Renal pelvis (tissue), 12 donors: ENCODE measurements around the gene CELF3. TPM values are rescaled to one million over a fixed set of nuclear protein-coding genes. Genes with fewer than 3 reads are reported as not detected.
A peak's percentile ranks its signal among the peaks of the same experiment; 100 is the strongest.
"Not testable (repeated sequence)": the region's sequence is repeated elsewhere in the genome, so short reads cannot be mapped to it uniquely, and the experiment has no call there.

Experiments used
- DNase-seq: peaks from one replicate; pipeline ENCODE4 v3.0.0-alpha.2; 2013
- long read RNA-seq, 16 experiments: transcript quantifications; one replicate each; lab custom pipeline, GENCODE V29; 2026
- polyA plus RNA-seq, 3 donors: library from polyadenylated mRNA; unstranded; fragments of 120-200 nt; gene quantifications; one replicate each; pipeline ENCODE4 v1.2.1, GENCODE V29; 2013; ENCODE audit not compliant: insufficient read length in 3 of 3

The CELF3 gene
- polyA plus RNA-seq, result under 1 TPM; 0.53 to 0.61 (median 0.58) TPM
- long read RNA-seq, donor 1, result 0 reads
- long read RNA-seq, donor 2, result 0 reads
- long read RNA-seq, donor 3, result 0 reads
- long read RNA-seq, donor 4, result 0 reads
- long read RNA-seq, donor 5, result 0 reads
- long read RNA-seq, donor 6, result 0 reads
- long read RNA-seq, donor 7, result 0 reads
- long read RNA-seq, donor 8, result 0 reads
- long read RNA-seq, donor 9, result 0 reads
- long read RNA-seq, donor 10, result 0 reads
- long read RNA-seq, donor 11, result 0 reads
- long read RNA-seq, donor 12, result 0 reads
- long read RNA-seq, donor 13, result 0 reads
- long read RNA-seq, donor 14, result 0 reads
- long read RNA-seq, donor 15, partial matches to known transcripts, result 0 of 2 reads
- long read RNA-seq, donor 15, other reads (novel, unspliced or antisense), result 0 of 2 reads
- long read RNA-seq, donor 16, result 0 reads

- DNase-seq, result peak; percentile 49
Observed at GRCh38 chr1:151716771-151717631, at the start of gene CELF3. Gene CELF3 (minus strand): TSS chr1:151716803. CDS start chr1:151716020, 783 bp downstream.

DNA sequence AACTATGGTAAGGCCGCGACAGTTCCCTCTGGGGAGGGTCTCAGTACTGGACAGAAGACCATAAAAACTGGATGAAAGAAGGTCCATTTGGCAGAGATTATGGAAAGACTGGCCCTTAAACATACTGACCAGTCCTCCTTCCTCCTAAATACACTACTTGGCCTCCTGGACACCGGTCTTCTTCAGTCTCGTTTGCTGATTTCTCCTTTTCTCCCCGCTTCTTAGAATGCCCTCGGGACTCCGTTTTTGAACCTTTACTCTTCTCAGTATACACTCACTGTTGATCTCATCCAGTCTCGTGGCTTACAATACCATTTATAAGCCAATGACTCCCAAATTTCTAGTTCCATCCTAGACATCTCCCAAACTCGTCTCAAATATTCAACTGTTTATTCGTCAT, 47.4 kb upstream of the CELF3 start:
- no peak for DNase-seq

- peak; percentile 84 for DNase-seq
Observed at GRCh38 chr1:151762941-151763921, 46.6 kb upstream of the CELF3 start, which contains the start of gene MRPL9. Gene MRPL9 (minus strand): TSS chr1:151763496. CDS start chr1:151763479, 17 bp downstream.

DNA sequence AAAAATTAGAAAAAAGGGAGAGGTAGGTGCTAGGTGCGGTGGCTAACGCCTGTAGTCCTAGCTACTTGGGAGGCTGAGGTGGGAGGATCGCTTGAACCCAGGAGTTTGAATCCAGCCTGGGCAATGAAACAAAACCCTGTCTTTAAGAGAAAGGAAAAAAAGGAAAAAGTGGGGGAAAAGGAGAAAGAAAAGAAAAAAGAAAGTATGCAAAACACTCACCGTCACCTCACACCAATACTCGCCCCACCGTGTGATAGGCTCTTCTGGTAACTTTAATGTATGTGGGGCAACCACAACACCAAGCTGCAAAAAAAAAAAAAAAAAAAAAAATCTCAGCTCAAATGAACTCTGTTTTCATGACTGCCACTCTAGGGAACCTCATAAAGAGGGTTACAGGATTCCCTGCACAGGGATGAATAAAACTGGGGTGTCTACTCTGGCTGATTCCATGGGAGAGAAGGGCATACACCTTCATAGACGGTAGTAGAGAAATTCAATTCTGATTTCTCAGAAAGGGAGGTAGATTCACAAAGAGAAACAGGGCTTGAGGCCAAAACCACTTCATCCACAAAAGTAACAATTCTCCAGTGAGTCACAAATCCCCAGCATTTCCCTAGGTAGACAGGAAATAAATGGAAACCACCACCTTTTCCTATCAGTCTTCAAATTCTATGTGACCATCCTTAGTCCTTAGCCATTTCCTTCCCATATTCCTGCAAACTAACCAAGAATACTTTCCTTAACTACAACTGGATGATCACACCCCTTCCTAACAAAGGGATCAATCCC, 44.2 kb upstream of the CELF3 start:
- no peak for DNase-seq

DNA sequence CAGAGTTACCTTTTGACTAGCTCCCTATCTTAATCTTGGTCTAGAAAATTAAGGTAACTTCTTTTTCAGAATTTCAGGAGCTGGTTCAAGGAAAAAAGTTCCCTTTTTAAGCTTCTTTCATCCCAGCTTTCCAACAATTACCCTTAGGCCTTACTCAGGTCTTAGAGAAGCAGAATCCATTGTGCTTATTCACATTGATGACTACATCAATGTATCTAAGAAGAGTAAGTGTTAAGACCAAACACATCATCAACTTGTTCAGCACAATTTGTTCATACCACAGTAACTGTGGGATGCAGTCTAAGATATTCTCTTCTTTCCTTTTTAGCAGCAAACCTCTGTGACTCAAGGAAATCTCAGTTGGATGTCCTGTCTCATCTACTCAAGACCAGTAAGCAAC, 42.6 kb upstream of the CELF3 start:
- DNase-seq, result no peak

- no peak for DNase-seq
Observed at GRCh38 chr1:151756291-151756690, 39.7 kb upstream of the CELF3 start.

DNA sequence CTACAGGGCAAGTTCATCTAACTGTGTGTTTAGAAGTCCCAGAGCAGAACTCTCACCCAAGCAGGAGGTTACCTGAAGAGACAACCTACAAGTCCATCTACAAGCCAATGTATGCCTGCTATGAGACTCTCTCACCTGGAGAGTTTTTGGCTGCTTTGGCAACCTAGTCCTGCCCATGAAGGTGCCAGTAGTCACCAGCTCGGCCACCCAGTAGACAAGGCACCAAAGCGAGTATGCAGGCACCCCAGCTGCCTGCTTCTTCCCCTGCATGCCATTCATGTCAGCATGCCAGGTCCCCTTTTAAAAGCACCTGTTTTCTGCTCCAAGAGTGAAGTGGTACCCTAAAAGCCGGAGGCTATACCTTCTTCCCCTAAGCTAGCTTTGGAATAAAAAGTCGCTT, 24.9 kb upstream of the CELF3 start:
- no peak for DNase-seq

- no peak for DNase-seq
Observed at GRCh38 chr1:151739590-151740355, 23.2 kb upstream of the CELF3 start.

DNA sequence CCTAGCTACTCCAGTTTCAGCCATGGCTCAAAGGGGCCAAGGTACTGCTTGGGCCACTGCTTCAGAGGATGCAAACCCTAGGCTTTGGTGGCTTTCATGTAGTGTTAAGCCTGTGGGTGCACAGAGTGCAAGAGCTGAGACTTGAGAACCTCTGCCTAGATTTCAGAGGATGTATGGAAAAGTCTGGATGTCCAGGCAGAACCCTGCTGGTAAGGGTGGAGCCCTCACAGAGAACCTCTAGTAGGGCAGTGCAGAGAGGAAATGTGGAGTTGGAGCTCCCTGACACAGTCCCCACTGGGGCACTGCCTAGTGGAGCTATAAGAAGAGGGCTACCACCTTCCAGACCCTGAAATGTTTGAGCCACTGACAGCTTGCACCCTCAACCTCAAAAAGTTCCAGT, 20.9 kb upstream of the CELF3 start:
- DNase-seq, result no peak

DNA sequence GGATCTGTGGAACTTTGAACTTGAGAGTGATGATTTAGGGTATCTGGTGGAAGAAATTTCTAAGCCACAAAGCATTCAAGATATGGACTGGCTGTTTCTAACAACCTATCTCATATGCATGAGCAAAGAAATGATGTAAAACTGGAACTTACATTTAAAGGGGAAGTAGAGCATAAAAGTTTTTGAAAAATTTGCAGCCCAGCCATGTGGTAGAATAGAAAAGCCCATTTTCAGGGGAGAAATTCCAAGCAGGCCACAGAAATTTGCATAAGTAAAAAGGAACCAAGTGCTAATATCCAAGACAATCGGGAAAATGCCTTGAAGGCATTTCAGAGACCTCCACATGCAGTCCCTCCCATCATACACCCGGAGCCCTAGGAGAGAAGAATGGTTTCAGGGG, 20.4 kb upstream of the CELF3 start:
- no peak for DNase-seq

DNA sequence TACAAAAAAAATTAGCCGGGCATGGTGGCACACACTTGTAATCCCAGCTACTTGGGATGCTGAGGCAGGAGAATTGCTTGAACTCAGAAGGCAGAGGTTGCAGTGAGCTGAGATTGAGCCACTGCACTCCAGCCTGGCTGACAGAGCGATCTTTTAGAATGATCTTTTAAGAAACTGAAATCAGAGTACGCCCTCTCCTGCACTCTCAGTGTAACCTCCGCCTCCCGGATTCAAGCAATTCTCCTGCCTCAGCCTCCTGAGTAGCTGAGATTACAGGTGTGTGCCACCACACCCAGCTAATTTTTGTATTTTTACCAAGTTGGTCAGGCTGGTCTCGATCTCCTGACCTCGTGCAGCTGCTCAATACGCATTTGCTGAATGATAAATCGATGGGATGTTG, 17.4 kb upstream of the CELF3 start:
- DNase-seq, result not testable (repeated sequence)

DNA sequence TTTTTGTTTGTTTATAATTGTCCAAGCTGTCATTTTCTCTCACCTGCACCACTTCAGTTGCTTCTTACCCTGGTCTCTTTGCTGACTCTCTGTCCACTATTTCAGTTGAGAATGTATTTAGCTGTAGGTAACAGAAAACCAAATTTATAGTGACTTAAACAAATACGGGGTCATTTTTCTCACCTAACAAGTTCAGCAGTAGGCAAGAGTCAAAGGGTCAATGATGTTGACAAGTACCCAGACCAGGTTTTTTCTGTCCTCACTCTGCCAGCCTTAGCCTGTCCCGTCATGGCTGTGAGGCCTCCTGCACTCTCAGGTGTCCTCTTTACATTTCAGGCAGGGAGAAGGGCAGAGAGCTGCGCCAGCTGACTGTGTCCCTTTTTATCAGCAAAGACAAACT, 16.5 kb upstream of the CELF3 start:
- no peak for DNase-seq

- no peak for DNase-seq
Observed at GRCh38 chr1:151729966-151730291, 13.3 kb upstream of the CELF3 start.

DNA sequence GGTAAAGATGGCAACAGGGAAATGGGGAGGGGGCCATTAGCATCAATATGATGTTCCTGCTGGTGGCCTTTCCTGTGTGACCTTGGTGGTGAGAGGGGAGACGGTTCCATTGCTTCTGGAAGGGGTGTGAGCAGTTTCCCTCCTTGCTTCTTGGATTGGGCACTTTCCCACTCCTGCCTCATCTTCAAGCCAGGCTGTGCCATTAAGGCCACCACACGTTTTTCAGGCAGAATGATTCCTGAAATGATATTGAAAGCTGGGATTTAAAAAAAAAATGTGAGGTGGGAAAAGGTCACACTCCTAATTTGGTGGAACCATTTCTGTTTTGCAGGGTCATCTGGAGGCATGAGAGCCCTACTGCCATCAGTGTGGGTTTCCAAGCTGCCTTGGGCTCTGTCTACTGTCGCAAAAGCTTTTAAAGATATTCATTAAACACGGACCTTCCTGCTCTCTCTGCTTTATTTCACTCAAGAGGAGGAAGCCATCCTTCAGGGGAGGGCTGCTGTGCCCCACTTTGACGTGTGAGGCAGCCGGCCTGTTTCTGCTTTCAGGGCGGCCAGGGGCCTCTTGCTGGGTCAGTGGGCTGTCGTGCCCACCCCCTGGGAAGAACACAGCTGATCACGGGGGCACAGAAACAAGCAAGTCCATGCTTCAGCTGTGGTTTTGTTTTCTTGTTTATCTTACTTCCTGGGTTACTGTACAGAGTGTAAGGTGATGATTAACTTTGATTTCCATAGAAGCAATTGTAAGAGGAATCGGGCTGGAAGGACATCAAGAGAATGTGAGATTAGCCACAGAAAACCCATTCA, 12.8 kb upstream of the CELF3 start:
- DNase-seq, result no peak

GRCh38 chr1:151728151-151729054, 11.8 kb upstream of the CELF3 start:
- DNase-seq, result no peak

DNA sequence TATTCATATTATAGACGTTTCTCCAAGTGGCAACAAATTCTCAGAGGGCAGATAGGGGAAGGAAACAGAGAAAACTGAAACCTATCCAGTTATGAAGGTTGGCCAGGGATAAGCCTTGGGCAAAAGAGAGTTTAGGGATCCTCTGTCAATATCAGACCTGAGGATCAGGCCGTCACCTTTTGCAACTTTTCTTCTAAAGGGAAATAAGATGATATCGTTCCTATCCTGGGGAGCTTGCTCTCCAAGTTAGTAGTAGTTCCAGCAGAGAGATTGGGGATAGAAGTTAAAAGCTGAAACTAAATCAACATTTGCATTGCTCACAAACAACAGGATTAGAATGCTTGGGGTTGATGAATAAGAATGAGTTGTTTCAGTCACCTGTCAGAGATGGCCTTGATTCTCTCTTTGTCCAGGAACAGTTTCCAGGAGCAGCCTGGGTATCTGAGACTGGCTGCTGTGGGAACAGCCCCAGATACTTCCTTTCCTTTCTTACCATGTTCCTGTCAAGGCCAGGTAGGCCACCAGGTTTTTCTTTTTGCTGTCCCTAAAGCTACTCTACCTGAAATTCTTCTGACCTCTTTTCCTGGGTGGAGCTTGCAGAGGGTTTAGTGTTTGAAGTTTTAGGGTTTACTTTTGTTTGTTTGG, 7.2 kb upstream of the CELF3 start:
- no peak for DNase-seq

GRCh38 chr1:151721788-151722510, 5.3 kb upstream of the CELF3 start:
- DNase-seq, result no peak
